ENCODE data around the gene CDKL2. TPM values are rescaled to one million over a fixed set of nuclear protein-coding genes. Genes with fewer than 3 reads are reported as not detected.

Gene CDKL2
- polyA plus RNA-seq, 2 of the 4 experiments (the other 2 are of a cell fraction): 0.84 to 2.1 TPM

DNA sequence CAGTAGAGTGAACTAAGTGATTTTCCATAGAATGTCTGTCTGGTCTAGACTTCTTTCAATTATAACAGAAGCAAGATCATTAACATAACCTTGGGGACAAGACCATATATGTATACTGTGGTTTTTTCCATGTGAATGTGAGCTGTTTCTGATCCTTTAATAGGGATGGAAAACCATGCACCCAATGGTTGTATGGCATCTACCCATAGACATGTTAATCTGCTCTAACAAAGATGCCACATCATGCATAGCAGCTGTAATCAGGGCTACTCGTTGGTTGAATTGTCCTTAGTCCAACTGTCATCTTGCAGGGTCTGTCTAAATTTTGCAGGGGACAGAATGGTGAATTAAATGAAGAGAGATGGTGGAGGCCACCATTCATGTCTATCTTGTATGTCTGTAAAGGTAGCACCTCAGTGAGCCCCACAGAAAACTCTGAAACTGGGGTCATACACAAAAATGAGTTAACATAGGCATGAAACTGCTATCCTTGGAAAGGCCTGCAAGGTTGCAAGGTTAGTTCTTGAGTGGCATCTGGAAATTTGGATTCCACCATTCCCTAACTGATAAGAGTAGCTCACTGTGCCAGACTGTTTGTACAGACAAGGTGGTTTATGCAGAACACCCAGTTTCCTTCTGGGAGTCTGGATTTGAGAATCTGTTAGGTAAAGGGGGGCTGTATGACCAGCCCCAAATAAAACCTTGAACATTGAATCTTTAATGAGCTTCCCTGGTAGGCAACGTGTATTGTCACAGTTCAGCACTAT lies 99.6 kb downstream of the CDKL2 start:
- TF ChIP-seq SMC3 (IDR thresholded peaks at IDR 0.05): no peak
- no peak for TF ChIP-seq KDM1A (IDR thresholded peaks at IDR 0.05; ENCODE audit: low read depth)
- TF ChIP-seq, protein P1, sequence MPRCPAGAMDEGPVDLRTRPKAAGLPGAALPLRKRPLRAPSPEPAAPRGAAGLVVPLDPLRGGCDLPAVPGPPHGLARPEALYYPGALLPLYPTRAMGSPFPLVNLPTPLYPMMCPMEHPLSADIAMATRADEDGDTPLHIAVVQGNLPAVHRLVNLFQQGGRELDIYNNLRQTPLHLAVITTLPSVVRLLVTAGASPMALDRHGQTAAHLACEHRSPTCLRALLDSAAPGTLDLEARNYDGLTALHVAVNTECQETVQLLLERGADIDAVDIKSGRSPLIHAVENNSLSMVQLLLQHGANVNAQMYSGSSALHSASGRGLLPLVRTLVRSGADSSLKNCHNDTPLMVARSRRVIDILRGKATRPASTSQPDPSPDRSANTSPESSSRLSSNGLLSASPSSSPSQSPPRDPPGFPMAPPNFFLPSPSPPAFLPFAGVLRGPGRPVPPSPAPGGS (IDR thresholded peaks at IDR 0.05): no peak
- TF ChIP-seq EHMT2 (IDR thresholded peaks at IDR 0.05; ENCODE audit: low read depth): no peak
- TF ChIP-seq RAD21 (conservative IDR thresholded peaks at IDR 0.05 in 1 of 2, IDR thresholded peaks at IDR 0.05 in 1 of 2): no peak
- no peak for TF ChIP-seq EHF (CRISPR knock-in tag; IDR thresholded peaks at IDR 0.05)
- no peak for TF ChIP-seq TFCP2L1 (CRISPR knock-in tag; IDR thresholded peaks at IDR 0.05)
- TF ChIP-seq, protein P2, sequence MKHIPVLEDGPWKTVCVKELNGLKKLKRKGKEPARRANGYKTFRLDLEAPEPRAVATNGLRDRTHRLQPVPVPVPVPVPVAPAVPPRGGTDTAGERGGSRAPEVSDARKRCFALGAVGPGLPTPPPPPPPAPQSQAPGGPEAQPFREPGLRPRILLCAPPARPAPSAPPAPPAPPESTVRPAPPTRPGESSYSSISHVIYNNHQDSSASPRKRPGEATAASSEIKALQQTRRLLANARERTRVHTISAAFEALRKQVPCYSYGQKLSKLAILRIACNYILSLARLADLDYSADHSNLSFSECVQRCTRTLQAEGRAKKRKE (CRISPR knock-in tag; IDR thresholded peaks at IDR 0.05; ENCODE audit: low read depth): no peak
- Histone ChIP-seq H3K4me3 (no peak overlapping the region), H3K4me1 (no peaks in the 10 kb centered on the region), H3K9me3 (no peaks in the 10 kb centered on the region; the same call in 2 of the 3 replicates), H3K4me2 (no peak overlapping the region), H3K27ac (no peak overlapping the region)
- FAIRE-seq (no peak), DNase-seq (ENCODE audit: low read depth in 1 of 2, low spot score in 1 of 2) (no peak), ATAC-seq (no peak)
- ChIA-PET CTCF (interaction anchor here (1.2 kb wide), 1 partner anchor 11 kb away, joined by 3 read pairs; no protein-coding TSS in a partner anchor), POLR2A (no interaction called here)
- 79% methylated on average over 2 of the region's 2 CpGs for WGBS (ENCODE audit: missing lambda C conversion rate)

Small RNA genes lying within 50 kb of the gene (small RNA-seq; reads per million reads assigned to genes)
- gene RF00019: 0 reads per million in 6 experiments

Other genes with a start within 250 kb of the CDKL2 start
- 21.8 and 27.4 TPM in 2 replicates for gene RCHY1, start 116.1 kb downstream of the CDKL2 start, polyA plus RNA-seq (2011; rRNA removed)
- 19.1 to 20.1 TPM (median 20.0 TPM) in 3 replicates for gene RCHY1, start 116.1 kb downstream of the CDKL2 start, polyA plus RNA-seq (2017; fragmentation: RNase III; extraction: RNeasy Plus Mini Kit Qiagen cat#74134 plus additional on column Dnase treatment)
- gene THAP6, start 116.1 kb downstream of the CDKL2 start, polyA plus RNA-seq (2011; rRNA removed): 16.0 and 19.1 TPM in 2 replicates
- gene THAP6, start 116.1 kb downstream of the CDKL2 start, polyA plus RNA-seq (2017; fragmentation: RNase III; extraction: RNeasy Plus Mini Kit Qiagen cat#74134 plus additional on column Dnase treatment): 8.1 to 9.4 TPM (median 8.5 TPM) in 3 replicates
- 0.08 and 0.33 TPM in 2 replicates for gene ODAPH, start 74.5 kb downstream of the CDKL2 start, polyA plus RNA-seq (2011; rRNA removed)
- 0.06 to 0.57 TPM (median 0.34 TPM) in 3 replicates for gene ODAPH, start 74.5 kb downstream of the CDKL2 start, polyA plus RNA-seq (2017; fragmentation: RNase III; extraction: RNeasy Plus Mini Kit Qiagen cat#74134 plus additional on column Dnase treatment)
- gene G3BP2, start 42.9 kb upstream of the CDKL2 start, polyA plus RNA-seq (2011; rRNA removed): 148 and 179 TPM in 2 replicates
- 142 to 159 TPM (median 158 TPM) in 3 replicates for gene G3BP2, start 42.9 kb upstream of the CDKL2 start, polyA plus RNA-seq (2017; fragmentation: RNase III; extraction: RNeasy Plus Mini Kit Qiagen cat#74134 plus additional on column Dnase treatment)
- 75.6 and 97.6 TPM in 2 replicates for gene USO1, start 94.0 kb upstream of the CDKL2 start, polyA plus RNA-seq (2011; rRNA removed)
- gene USO1, start 94.0 kb upstream of the CDKL2 start, polyA plus RNA-seq (2017; fragmentation: RNase III; extraction: RNeasy Plus Mini Kit Qiagen cat#74134 plus additional on column Dnase treatment): 54.7 to 60.4 TPM (median 56.4 TPM) in 3 replicates